HG03139 (cell line): ENCODE measurements around the gene HTR3E.
"Not testable (repeated sequence)": the region's sequence is repeated elsewhere in the genome, so short reads cannot be mapped to it uniquely, and the experiment has no call there.

Experiments used
- ATAC-seq: cut with Tn5 transposase; IDR thresholded peaks from one replicate; pipeline ENCODE4 v1.9.1; 2021; ENCODE audit not compliant: unreplicated experiment

HTR3E gene

GRCh38 chr3:184110316-184110725 lies 13.5 kb downstream of the HTR3E start:
- ATAC-seq, result no peak

GRCh38 chr3:184116017-184116416 lies 19.2 kb downstream of the HTR3E start:
- ATAC-seq, result no peak

- no peak for ATAC-seq
These were observed 20.8 kb downstream of the HTR3E start for GRCh38 chr3:184117636-184118035.

- ATAC-seq, result not testable (repeated sequence)
These were observed 24.2 kb downstream of the HTR3E start for GRCh38 chr3:184121031-184121430.

- ATAC-seq, result no peak
These were observed 29.1 kb downstream of the HTR3E start for GRCh38 chr3:184126006-184126405.

- no peak for ATAC-seq
These were observed 32.1 kb downstream of the HTR3E start for GRCh38 chr3:184129012-184129411.

GRCh38 chr3:184132945-184133344 lies 36.1 kb downstream of the HTR3E start:
- no peak for ATAC-seq

- ATAC-seq, result no peak
These were observed 37.2 kb downstream of the HTR3E start for GRCh38 chr3:184133840-184134745.

- ATAC-seq, result no peak
These were observed 37.9 kb downstream of the HTR3E start for GRCh38 chr3:184134746-184135148.

- peak; percentile 82 for ATAC-seq
These were observed 38.5 kb downstream of the HTR3E start, which contains the start of gene EIF2B5 for GRCh38 chr3:184135149-184135910. TSS of gene EIF2B5 (plus strand) at chr3:184135358. CDS start at chr3:184135386, 28 bp downstream.

GRCh38 chr3:184135911-184136260 lies 39.0 kb downstream of the HTR3E start:
- ATAC-seq, result no peak

GRCh38 chr3:184140436-184140835 lies 43.6 kb downstream of the HTR3E start:
- ATAC-seq, result no peak

- ATAC-seq, result no peak
These were observed 45.3 kb downstream of the HTR3E start for GRCh38 chr3:184142199-184142598.

- ATAC-seq, result no peak
These were observed 46.5 kb downstream of the HTR3E start for GRCh38 chr3:184143327-184143726.

GRCh38 chr3:184144505-184144904 lies 47.6 kb downstream of the HTR3E start:
- no peak for ATAC-seq

- ATAC-seq, result no peak
These were observed 48.3 kb downstream of the HTR3E start for GRCh38 chr3:184145111-184145524.

GRCh38 chr3:184145751-184146270 lies 48.9 kb downstream of the HTR3E start:
- ATAC-seq, result no peak

- no peak for ATAC-seq
These were observed 51.2 kb downstream of the HTR3E start for GRCh38 chr3:184148076-184148475.

GRCh38 chr3:184149123-184149522 lies 52.3 kb downstream of the HTR3E start:
- no peak for ATAC-seq

- ATAC-seq, result not testable (repeated sequence)
These were observed 52.9 kb downstream of the HTR3E start for GRCh38 chr3:184149770-184150169.

GRCh38 chr3:184154885-184155643 lies 58.2 kb downstream of the HTR3E start, which contains the start of gene DVL3:
TSS of gene DVL3 (plus strand) at chr3:184155377. CDS start at chr3:184155636, 259 bp downstream.
- ATAC-seq, result peak; percentile 74
